GM23338 (cell line): ENCODE results near the gene UBFD1. TPM values are rescaled to one million over a fixed set of nuclear protein-coding genes. Genes with fewer than 3 reads are reported as not detected.

Source experiments
- ATAC-seq: fragments of 200-7000 bp; cut with Tn5 transposase; 3 replicates; pipeline ENCODE4 v1.9.1; 2020
- DNase-seq: peaks from one replicate; pipeline ENCODE4 v3.0.0-alpha.2; 2015; ENCODE audit warnings: low spot score
- H2AFZ ChIP-seq: fragments of 200-600 bp; sonication (generic); 2 replicates; pipeline ENCODE4 v1.8.0; 2016; ENCODE audit warnings: antibody characterized with exemption, mild to moderate bottlenecking, moderate library complexity
- H3F3A ChIP-seq: fragments of 200-600 bp; sonication (generic); replicated peaks from 2 replicates; pipeline ENCODE4 v1.8.0; 2017; ENCODE audit warnings: antibody characterized with exemption, mixed run types, low read depth
- H3K27ac ChIP-seq: fragments of 200-600 bp; sonication (generic); 2 replicates; pipeline ENCODE4 v1.6.1; 2016; ENCODE audit warnings: low read depth
- H3K27me3 ChIP-seq: fragments of 200-600 bp; sonication (generic); 2 replicates; pipeline ENCODE4 v1.8.0; 2016; ENCODE audit warnings: mild to moderate bottlenecking, mixed run types, moderate library complexity; ENCODE audit not compliant: insufficient read depth
- H3K36me3 ChIP-seq: fragments of 200-600 bp; sonication (generic); 2 replicates; pipeline ENCODE4 v1.8.0; 2016; ENCODE audit warnings: mild to moderate bottlenecking; ENCODE audit not compliant: insufficient read depth
- H3K4me1 ChIP-seq: fragments of 200-600 bp; sonication (generic); 2 replicates; pipeline ENCODE4 v1.8.0; 2016; ENCODE audit warnings: mild to moderate bottlenecking, moderate library complexity; ENCODE audit not compliant: insufficient read depth
- H3K4me2 ChIP-seq: fragments of 200-600 bp; sonication (generic); 2 replicates; pipeline ENCODE4 v1.7.1; 2017; ENCODE audit warnings: mixed run types
- H3K4me3 ChIP-seq: fragments of 200-600 bp; sonication (generic); 2 replicates; pipeline ENCODE4 v1.6.1; 2016; ENCODE audit warnings: mixed run types
- H3K79me2 ChIP-seq: fragments of 200-600 bp; sonication (generic); replicated peaks from 2 replicates; pipeline ENCODE4 v1.8.0; 2017; ENCODE audit warnings: mild to moderate bottlenecking; ENCODE audit not compliant: insufficient read depth
- H3K9me2 ChIP-seq: fragments of 200-600 bp; sonication (generic); 2 replicates; pipeline ENCODE4 v1.8.0; 2017; ENCODE audit not compliant: insufficient read depth
- H4K20me1 ChIP-seq: fragments of 200-600 bp; sonication (generic); replicated peaks from 2 replicates; pipeline ENCODE4 v1.8.0; 2017; ENCODE audit warnings: mild to moderate bottlenecking; ENCODE audit not compliant: insufficient read depth
- H3K27ac Mint-ChIP-seq: 2 replicates; pipeline ENCODE4 v1.8.0; 2020; ENCODE audit warnings: inconsistent platforms, mild to moderate bottlenecking, moderate library complexity, mixed read lengths
- H3K27me3 Mint-ChIP-seq: 3 replicates; pipeline ENCODE4 v1.8.0; 2022; ENCODE audit warnings: low read depth, mild to moderate bottlenecking, moderate library complexity, mixed read lengths, inconsistent platforms; ENCODE audit not compliant: insufficient read depth, poor library complexity
- H3K36me3 Mint-ChIP-seq: 3 replicates; pipeline ENCODE4 v1.8.0; 2021; ENCODE audit warnings: low read depth, mild to moderate bottlenecking, inconsistent platforms, moderate library complexity, mixed read lengths
- H3K4me1 Mint-ChIP-seq: 3 replicates; pipeline ENCODE4 v1.8.0; 2020; ENCODE audit warnings: mild to moderate bottlenecking, inconsistent platforms, mixed read lengths
- H3K4me3 Mint-ChIP-seq: 3 replicates; pipeline ENCODE4 v1.8.0; 2021; ENCODE audit warnings: moderate library complexity, mild to moderate bottlenecking, inconsistent platforms, mixed read lengths
- H3K9me3 Mint-ChIP-seq: 3 replicates; pipeline ENCODE4 v1.8.0; 2020; ENCODE audit warnings: moderate library complexity, mild to moderate bottlenecking, inconsistent platforms, mixed read lengths
- CTCF ChIP-seq, 2 experiments: fragments of 200-600 bp in 1 of 2; sonication (generic) in 1 of 2; conservative IDR thresholded peaks; 2 replicates each; pipeline versions ENCODE4 v1.5.1 to v1.6.1; 2016 to 2017; ENCODE audit warnings: antibody characterized with exemption in 2 of 2, low read depth in 2 of 2, mild to moderate bottlenecking in 2 of 2, moderate library complexity in 1 of 2
- EZH2phosphoT487 ChIP-seq: fragments of 200-600 bp; sonication (generic); IDR thresholded peaks from one replicate; pipeline ENCODE4 v1.8.1; 2018; ENCODE audit warnings: antibody characterized with exemption; ENCODE audit not compliant: unreplicated experiment
- JUNB ChIP-seq: IDR thresholded peaks from one replicate; pipeline ENCODE4 v1.6.1; 2016; ENCODE audit warnings: antibody characterized with exemption; ENCODE audit not compliant: unreplicated experiment
- ZNF114 ChIP-seq: fragments of 250-450 bp; sonication (Bioruptor Pico); IDR thresholded peaks from 2 replicates; pipeline ENCODE4 v1.5.0; 2020; ENCODE audit warnings: mild to moderate bottlenecking, moderate library complexity
- ZNF331 ChIP-seq: fragments of 250-450 bp; sonication (Bioruptor Pico); IDR thresholded peaks from 2 replicates; pipeline ENCODE4 v1.5.0; 2020; ENCODE audit warnings: low read depth, mild to moderate bottlenecking, moderate library complexity
- ZNF462 ChIP-seq: fragments of 250-450 bp; sonication (Bioruptor Pico); IDR thresholded peaks from 2 replicates; pipeline ENCODE4 v1.5.0; 2020; ENCODE audit warnings: mild to moderate bottlenecking, moderate library complexity
- polyA plus RNA-seq: library from polyadenylated mRNA; unstranded; fragments of >200 nt; fragmentation: Nextera tagmentation; extraction: Ambion mirVana; gene quantifications from 2 replicates; pipeline ENCODE4 v1.2.1, GENCODE V29; 2016
- total RNA-seq: library from RNA; depleted of rRNA; stranded (reverse); fragments of >200 nt; shearing (Covaris generic); gene quantifications from 2 replicates; pipeline ENCODE4 v1.2.3, GENCODE V29; 2014

The UBFD1 gene
- total and polyA plus RNA-seq, 2 experiments from 2014 or later, result 28.5 to 249 TPM

- Histone ChIP-seq H4K20me1 (peaks cover 21% of the 10 kb centered on the region), H3K36me3 (peaks cover 20% of the 10 kb centered on the region), H2AFZ (no peak overlapping the region), H3K4me1 (peaks cover 14% of the 10 kb centered on the region), H3K79me2 (peaks cover 54% of the 10 kb centered on the region), H3K27ac (no peak overlapping the region), H3K4me3 (no peak overlapping the region), H3F3A (peaks cover 3% of the 10 kb centered on the region; the same call in 1 of the 2 replicates), H3K4me2 (no peak overlapping the region), H3K27me3 (no peaks in the 10 kb centered on the region), H3K9me2 (no peaks in the 10 kb centered on the region)
- no peak for ATAC-seq
- Mint-ChIP-seq H3K27ac (no peak overlapping the region; the same call in 1 of the 2 replicates), H3K27me3 (peaks cover 9% of the 10 kb centered on the region), H3K36me3 (peaks cover 49% of the 10 kb centered on the region), H3K9me3 (peaks cover 3% of the 10 kb centered on the region; the same call in 1 of the 3 replicates), H3K4me1 (peaks cover 7% of the 10 kb centered on the region; the same call in 1 of the 3 replicates), H3K4me3 (no peak overlapping the region)
- no peak for TF ChIP-seq ZNF462
- no peak for DNase-seq
Measured at GRCh38 chr16:23554536-23554935, 3.0 kb upstream of the UBFD1 start.

GRCh38 chr16:23557779-23558702 is 514 bp downstream of the UBFD1 start:
- peaks cover 44% of the 10 kb centered on the region for H3K36me3 ChIP-seq
- no peak for TF ChIP-seq ZNF114 (CRISPR knock-in tag)
- TF ChIP-seq JUNB, result no peak
- TF ChIP-seq ZNF331 (CRISPR knock-in tag), result no peak
- no peak for TF ChIP-seq CTCF (conservative IDR thresholded peaks at IDR 0.05; ENCODE audit: low read depth in 2 of 2)
- TF ChIP-seq EZH2phosphoT487, result no peak
- H3K4me2 ChIP-seq, result peak overlapping the region; percentile 85
- H2AFZ ChIP-seq, result peak overlapping the region; percentile 72; the same call in 1 of the 2 replicates
- Mint-ChIP-seq H3K4me1 (peaks cover 7% of the 10 kb centered on the region; the same call in 1 of the 3 replicates), H3K9me3 (peaks cover 3% of the 10 kb centered on the region; the same call in 1 of the 3 replicates), H3K4me3 (peak overlapping the region; percentile 94), H3K36me3 (peaks cover 47% of the 10 kb centered on the region), H3K27ac (peak overlapping the region; percentile 94; the same call in 1 of the 2 replicates), H3K27me3 (peaks cover 9% of the 10 kb centered on the region)
- H3K27ac ChIP-seq, result peak overlapping the region; percentile 82; the same call in 1 of the 2 replicates
- peak overlapping the region; percentile 90 for H3K4me3 ChIP-seq
- peaks cover 83% of the 10 kb centered on the region for H3K79me2 ChIP-seq
- peaks cover 22% of the 10 kb centered on the region for H4K20me1 ChIP-seq
- peak; percentile 14 for ATAC-seq
- H3K27me3 ChIP-seq, result no peaks in the 10 kb centered on the region
- H3K4me1 ChIP-seq, result peaks cover 14% of the 10 kb centered on the region
- peaks cover 14% of the 10 kb centered on the region for H3F3A ChIP-seq
- DNase-seq, result peak; percentile 38
- no peaks in the 10 kb centered on the region for H3K9me2 ChIP-seq
